HG02798 (cell line): Measurements from ENCODE around the gene FHIT.

Source experiments
- ATAC-seq: cut with Tn5 transposase; IDR thresholded peaks from one replicate; pipeline ENCODE4 v1.9.1; 2021; ENCODE audit warnings: mild to moderate bottlenecking; ENCODE audit not compliant: unreplicated experiment, poor library complexity

The FHIT gene

GRCh38 chr3:60752809-60753208 is 498.4 kb downstream of the FHIT start:
- no peak for ATAC-seq

GRCh38 chr3:60746695-60747416 is 504.4 kb downstream of the FHIT start:
- ATAC-seq = no peak

- no peak for ATAC-seq
Observed at GRCh38 chr3:60746043-60746638, 505.1 kb downstream of the FHIT start.

GRCh38 chr3:60743631-60744164 is 507.6 kb downstream of the FHIT start:
- ATAC-seq = no peak

GRCh38 chr3:60742606-60743145 is 508.6 kb downstream of the FHIT start:
- no peak for ATAC-seq

- no peak for ATAC-seq
Observed at GRCh38 chr3:60737633-60738399, 513.4 kb downstream of the FHIT start.

- no peak for ATAC-seq
Observed at GRCh38 chr3:60730371-60730770, 520.9 kb downstream of the FHIT start.

- ATAC-seq = no peak
Observed at GRCh38 chr3:60729056-60729455, 522.2 kb downstream of the FHIT start.

GRCh38 chr3:60728006-60728405 is 523.2 kb downstream of the FHIT start:
- ATAC-seq = no peak

- ATAC-seq = no peak
Observed at GRCh38 chr3:60720736-60721135, 530.5 kb downstream of the FHIT start.

- no peak for ATAC-seq
Observed at GRCh38 chr3:60716573-60716972, 534.7 kb downstream of the FHIT start.

- no peak for ATAC-seq
Observed at GRCh38 chr3:60708191-60708975, 542.9 kb downstream of the FHIT start.

GRCh38 chr3:60707452-60708020 is 543.7 kb downstream of the FHIT start:
- ATAC-seq = no peak

GRCh38 chr3:60703956-60704736 is 547.1 kb downstream of the FHIT start:
- ATAC-seq = no peak

- ATAC-seq = no peak
Observed at GRCh38 chr3:60703008-60703407, 548.2 kb downstream of the FHIT start.

GRCh38 chr3:60698117-60698516 is 553.1 kb downstream of the FHIT start:
- ATAC-seq = no peak

- ATAC-seq = no peak
Observed at GRCh38 chr3:60697132-60697531, 554.1 kb downstream of the FHIT start.

- no peak for ATAC-seq
Observed at GRCh38 chr3:60696428-60697125, 554.7 kb downstream of the FHIT start.
